ENCODE data around the gene AP1G1.
"Not testable (repeated sequence)": the region's sequence is repeated elsewhere in the genome, so short reads cannot be mapped to it uniquely, and the experiment has no call there.

AP1G1 gene

GRCh38 chr16:71698491-71698890 is 110.1 kb downstream of the AP1G1 start:
- no peak for DNase-seq (ENCODE audit: low read depth)

- no peak for DNase-seq (ENCODE audit: low read depth)
Observed at GRCh38 chr16:71693164-71693563, 115.5 kb downstream of the AP1G1 start.

GRCh38 chr16:71689901-71690300 is 118.7 kb downstream of the AP1G1 start:
- DNase-seq (ENCODE audit: low read depth) = no peak

GRCh38 chr16:71687861-71688260 is 120.8 kb downstream of the AP1G1 start:
- DNase-seq (ENCODE audit: low read depth) = no peak

- DNase-seq (ENCODE audit: low read depth) = not testable (repeated sequence)
Observed at GRCh38 chr16:71684280-71684679, 124.4 kb downstream of the AP1G1 start.

- DNase-seq (ENCODE audit: low read depth) = no peak
Observed at GRCh38 chr16:71681360-71681759, 127.3 kb downstream of the AP1G1 start.

All from stromal cell of bone marrow (primary cell).